HEK293 (cell line): ENCODE data around the gene SLC2A11.

Source experiments
- REPIN1 ChIP-seq: fragments of 450-650 bp; formaldehyde crosslinking; IDR thresholded peaks from 2 replicates; pipeline ENCODE4 v1.5.1; 2017; ENCODE audit warnings: missing biosample characterization, missing genetic modification characterization, low read depth
- SP7 ChIP-seq: fragments of 450-650 bp; formaldehyde crosslinking; IDR thresholded peaks from 2 replicates; pipeline ENCODE4 v1.5.1; 2016; ENCODE audit warnings: missing biosample characterization, missing genetic modification characterization
- WT1 ChIP-seq: fragments of 450-650 bp; formaldehyde crosslinking; IDR thresholded peaks from 2 replicates; pipeline ENCODE4 v1.5.1; 2016; ENCODE audit warnings: missing biosample characterization, missing genetic modification characterization
- ZBTB1 ChIP-seq: fragments of 450-650 bp; formaldehyde crosslinking; IDR thresholded peaks from 2 replicates; pipeline ENCODE4 v1.5.1; 2016; ENCODE audit warnings: missing biosample characterization, missing genetic modification characterization
- ZNF114 ChIP-seq: fragments of 450-650 bp; formaldehyde crosslinking; IDR thresholded peaks from 2 replicates; pipeline ENCODE4 v1.5.0; 2017; ENCODE audit warnings: missing biosample characterization, missing genetic modification characterization
- ZNF157 ChIP-seq: fragments of 450-650 bp; formaldehyde crosslinking; IDR thresholded peaks from 2 replicates; pipeline ENCODE4 v1.5.1; 2016; ENCODE audit warnings: missing biosample characterization, missing genetic modification characterization
- ZNF169 ChIP-seq: fragments of 450-650 bp; formaldehyde crosslinking; IDR thresholded peaks from 2 replicates; pipeline ENCODE4 v1.5.1; 2016; ENCODE audit warnings: missing biosample characterization, missing genetic modification characterization
- ZNF350 ChIP-seq: fragments of 450-650 bp; formaldehyde crosslinking; IDR thresholded peaks from 2 replicates; pipeline ENCODE4 v1.5.0; 2017; ENCODE audit warnings: missing biosample characterization, mild to moderate bottlenecking, missing genetic modification characterization
- ZNF354C ChIP-seq: fragments of 450-650 bp; formaldehyde crosslinking; IDR thresholded peaks from 2 replicates; pipeline ENCODE4 v1.5.1; 2016; ENCODE audit warnings: missing biosample characterization, missing genetic modification characterization, low read depth, borderline replicate concordance
- ZNF366 ChIP-seq: fragments of 450-650 bp; formaldehyde crosslinking; conservative IDR thresholded peaks from 2 replicates; pipeline ENCODE4 v1.5.1; 2016; ENCODE audit warnings: missing biosample characterization, missing genetic modification characterization
- ZNF529 ChIP-seq: fragments of 450-650 bp; formaldehyde crosslinking; IDR thresholded peaks from 2 replicates; pipeline ENCODE4 v1.5.1; 2017; ENCODE audit warnings: missing genetic modification characterization, missing biosample characterization; ENCODE audit not compliant: insufficient replicate concordance
- ZNF560 ChIP-seq: fragments of 450-650 bp; formaldehyde crosslinking; IDR thresholded peaks from 2 replicates; pipeline ENCODE4 v1.5.1; 2017; ENCODE audit warnings: missing biosample characterization, missing genetic modification characterization, borderline replicate concordance
- ZNF629 ChIP-seq: fragments of 450-650 bp; formaldehyde crosslinking; IDR thresholded peaks from 2 replicates; pipeline ENCODE4 v1.5.1; 2017; ENCODE audit warnings: missing biosample characterization, missing genetic modification characterization
- ZNF792 ChIP-seq: fragments of 450-650 bp; formaldehyde crosslinking; IDR thresholded peaks from 2 replicates; pipeline ENCODE4 v1.5.1; 2016; ENCODE audit warnings: missing biosample characterization, missing genetic modification characterization
- TF ChIP-seq, protein P1 (sequence below): fragments of 450-650 bp; formaldehyde crosslinking; IDR thresholded peaks from 2 replicates; pipeline ENCODE4 v1.5.1; 2016; ENCODE audit warnings: missing biosample characterization, missing genetic modification characterization
- TF ChIP-seq, protein P2 (sequence below): fragments of 450-650 bp; formaldehyde crosslinking; IDR thresholded peaks from 2 replicates; pipeline ENCODE4 v1.5.1; 2016; ENCODE audit warnings: missing biosample characterization, missing genetic modification characterization
- TF ChIP-seq, protein P3 (sequence below): fragments of 450-650 bp; formaldehyde crosslinking; optimal IDR thresholded peaks from 2 replicates; pipeline ENCODE3; 2016; ENCODE audit warnings: missing biosample characterization, mild to moderate bottlenecking, missing genetic modification characterization
- TF ChIP-seq, protein P4 (sequence below): fragments of 450-650 bp; formaldehyde crosslinking; IDR thresholded peaks from 2 replicates; pipeline ENCODE4 v1.5.1; 2016; ENCODE audit warnings: missing biosample characterization, missing genetic modification characterization
- TF ChIP-seq, protein P5 (sequence below): fragments of 450-650 bp; formaldehyde crosslinking; IDR thresholded peaks from 2 replicates; pipeline ENCODE4 v1.5.1; 2016; ENCODE audit warnings: missing biosample characterization, missing genetic modification characterization, borderline replicate concordance
- TF ChIP-seq, protein P6 (sequence below): fragments of 450-650 bp; formaldehyde crosslinking; IDR thresholded peaks from 2 replicates; pipeline ENCODE4 v1.5.1; 2016; ENCODE audit warnings: missing biosample characterization, missing genetic modification characterization, borderline replicate concordance
- TF ChIP-seq, protein P7 (sequence below): fragments of 450-650 bp; formaldehyde crosslinking; IDR thresholded peaks from 2 replicates; pipeline ENCODE4 v1.5.1; 2016; ENCODE audit warnings: missing biosample characterization, missing genetic modification characterization

Gene SLC2A11

DNA sequence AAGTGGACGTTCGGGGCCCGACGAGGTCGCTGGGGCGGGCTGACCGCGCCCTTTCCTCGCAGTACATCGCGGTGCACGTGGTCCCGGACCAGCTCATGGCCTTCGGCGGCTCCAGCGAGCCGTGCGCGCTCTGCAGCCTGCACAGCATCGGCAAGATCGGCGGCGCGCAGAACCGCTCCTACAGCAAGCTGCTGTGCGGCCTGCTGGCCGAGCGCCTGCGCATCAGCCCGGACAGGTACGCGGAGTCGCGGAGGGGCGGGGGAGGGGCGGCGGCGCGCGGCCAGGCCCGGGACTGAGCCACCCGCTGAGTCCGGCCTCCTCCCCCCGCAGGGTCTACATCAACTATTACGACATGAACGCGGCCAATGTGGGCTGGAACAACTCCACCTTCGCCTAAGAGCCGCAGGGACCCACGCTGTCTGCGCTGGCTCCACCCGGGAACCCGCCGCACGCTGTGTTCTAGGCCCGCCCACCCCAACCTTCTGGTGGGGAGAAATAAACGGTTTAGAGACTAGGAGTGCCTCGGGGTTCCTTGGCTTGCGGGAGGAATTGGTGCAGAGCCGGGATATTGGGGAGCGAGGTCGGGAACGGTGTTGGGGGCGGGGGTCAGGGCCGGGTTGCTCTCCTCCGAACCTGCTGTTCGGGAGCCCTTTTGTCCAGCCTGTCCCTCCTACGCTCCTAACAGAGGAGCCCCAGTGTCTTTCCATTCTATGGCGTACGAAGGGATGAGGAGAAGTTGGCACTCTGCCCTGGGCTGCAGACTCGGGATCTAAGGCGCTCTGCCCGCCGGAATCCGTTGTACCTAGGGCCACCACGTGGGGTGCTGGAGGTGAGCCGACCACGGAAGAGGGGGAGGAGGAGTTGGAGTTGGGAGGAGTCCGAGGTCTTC, 37.3 kb downstream of the SLC2A11 start (continued):
- TF ChIP-seq, protein P1, sequence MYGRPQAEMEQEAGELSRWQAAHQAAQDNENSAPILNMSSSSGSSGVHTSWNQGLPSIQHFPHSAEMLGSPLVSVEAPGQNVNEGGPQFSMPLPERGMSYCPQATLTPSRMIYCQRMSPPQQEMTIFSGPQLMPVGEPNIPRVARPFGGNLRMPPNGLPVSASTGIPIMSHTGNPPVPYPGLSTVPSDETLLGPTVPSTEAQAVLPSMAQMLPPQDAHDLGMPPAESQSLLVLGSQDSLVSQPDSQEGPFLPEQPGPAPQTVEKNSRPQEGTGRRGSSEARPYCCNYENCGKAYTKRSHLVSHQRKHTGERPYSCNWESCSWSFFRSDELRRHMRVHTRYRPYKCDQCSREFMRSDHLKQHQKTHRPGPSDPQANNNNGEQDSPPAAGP (tag by site-specific recombination) = peak; percentile 62
- TF ChIP-seq, protein P2, sequence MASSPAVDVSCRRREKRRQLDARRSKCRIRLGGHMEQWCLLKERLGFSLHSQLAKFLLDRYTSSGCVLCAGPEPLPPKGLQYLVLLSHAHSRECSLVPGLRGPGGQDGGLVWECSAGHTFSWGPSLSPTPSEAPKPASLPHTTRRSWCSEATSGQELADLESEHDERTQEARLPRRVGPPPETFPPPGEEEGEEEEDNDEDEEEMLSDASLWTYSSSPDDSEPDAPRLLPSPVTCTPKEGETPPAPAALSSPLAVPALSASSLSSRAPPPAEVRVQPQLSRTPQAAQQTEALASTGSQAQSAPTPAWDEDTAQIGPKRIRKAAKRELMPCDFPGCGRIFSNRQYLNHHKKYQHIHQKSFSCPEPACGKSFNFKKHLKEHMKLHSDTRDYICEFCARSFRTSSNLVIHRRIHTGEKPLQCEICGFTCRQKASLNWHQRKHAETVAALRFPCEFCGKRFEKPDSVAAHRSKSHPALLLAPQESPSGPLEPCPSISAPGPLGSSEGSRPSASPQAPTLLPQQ (tag by site-specific recombination) = peak; percentile 59; the same call in 1 of the 2 replicates
- TF ChIP-seq, protein P3, sequence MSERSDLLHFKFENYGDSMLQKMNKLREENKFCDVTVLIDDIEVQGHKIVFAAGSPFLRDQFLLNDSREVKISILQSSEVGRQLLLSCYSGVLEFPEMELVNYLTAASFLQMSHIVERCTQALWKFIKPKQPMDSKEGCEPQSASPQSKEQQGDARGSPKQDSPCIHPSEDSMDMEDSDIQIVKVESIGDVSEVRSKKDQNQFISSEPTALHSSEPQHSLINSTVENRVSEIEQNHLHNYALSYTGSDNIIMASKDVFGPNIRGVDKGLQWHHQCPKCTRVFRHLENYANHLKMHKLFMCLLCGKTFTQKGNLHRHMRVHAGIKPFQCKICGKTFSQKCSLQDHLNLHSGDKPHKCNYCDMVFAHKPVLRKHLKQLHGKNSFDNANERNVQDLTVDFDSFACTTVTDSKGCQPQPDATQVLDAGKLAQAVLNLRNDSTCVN (tag by site-specific recombination) = peak; percentile 99
- TF ChIP-seq, protein P4, sequence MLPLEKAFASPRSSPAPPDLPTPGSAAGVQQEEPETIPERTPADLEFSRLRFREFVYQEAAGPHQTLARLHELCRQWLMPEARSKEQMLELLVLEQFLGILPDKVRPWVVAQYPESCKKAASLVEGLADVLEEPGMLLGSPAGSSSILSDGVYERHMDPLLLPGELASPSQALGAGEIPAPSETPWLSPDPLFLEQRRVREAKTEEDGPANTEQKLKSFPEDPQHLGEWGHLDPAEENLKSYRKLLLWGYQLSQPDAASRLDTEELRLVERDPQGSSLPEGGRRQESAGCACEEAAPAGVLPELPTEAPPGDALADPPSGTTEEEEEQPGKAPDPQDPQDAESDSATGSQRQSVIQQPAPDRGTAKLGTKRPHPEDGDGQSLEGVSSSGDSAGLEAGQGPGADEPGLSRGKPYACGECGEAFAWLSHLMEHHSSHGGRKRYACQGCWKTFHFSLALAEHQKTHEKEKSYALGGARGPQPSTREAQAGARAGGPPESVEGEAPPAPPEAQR (tag by site-specific recombination) = no peak
- TF ChIP-seq, protein P5, sequence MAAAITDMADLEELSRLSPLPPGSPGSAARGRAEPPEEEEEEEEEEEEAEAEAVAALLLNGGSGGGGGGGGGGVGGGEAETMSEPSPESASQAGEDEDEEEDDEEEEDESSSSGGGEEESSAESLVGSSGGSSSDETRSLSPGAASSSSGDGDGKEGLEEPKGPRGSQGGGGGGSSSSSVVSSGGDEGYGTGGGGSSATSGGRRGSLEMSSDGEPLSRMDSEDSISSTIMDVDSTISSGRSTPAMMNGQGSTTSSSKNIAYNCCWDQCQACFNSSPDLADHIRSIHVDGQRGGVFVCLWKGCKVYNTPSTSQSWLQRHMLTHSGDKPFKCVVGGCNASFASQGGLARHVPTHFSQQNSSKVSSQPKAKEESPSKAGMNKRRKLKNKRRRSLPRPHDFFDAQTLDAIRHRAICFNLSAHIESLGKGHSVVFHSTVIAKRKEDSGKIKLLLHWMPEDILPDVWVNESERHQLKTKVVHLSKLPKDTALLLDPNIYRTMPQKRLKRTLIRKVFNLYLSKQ = no peak
- TF ChIP-seq, protein P6, sequence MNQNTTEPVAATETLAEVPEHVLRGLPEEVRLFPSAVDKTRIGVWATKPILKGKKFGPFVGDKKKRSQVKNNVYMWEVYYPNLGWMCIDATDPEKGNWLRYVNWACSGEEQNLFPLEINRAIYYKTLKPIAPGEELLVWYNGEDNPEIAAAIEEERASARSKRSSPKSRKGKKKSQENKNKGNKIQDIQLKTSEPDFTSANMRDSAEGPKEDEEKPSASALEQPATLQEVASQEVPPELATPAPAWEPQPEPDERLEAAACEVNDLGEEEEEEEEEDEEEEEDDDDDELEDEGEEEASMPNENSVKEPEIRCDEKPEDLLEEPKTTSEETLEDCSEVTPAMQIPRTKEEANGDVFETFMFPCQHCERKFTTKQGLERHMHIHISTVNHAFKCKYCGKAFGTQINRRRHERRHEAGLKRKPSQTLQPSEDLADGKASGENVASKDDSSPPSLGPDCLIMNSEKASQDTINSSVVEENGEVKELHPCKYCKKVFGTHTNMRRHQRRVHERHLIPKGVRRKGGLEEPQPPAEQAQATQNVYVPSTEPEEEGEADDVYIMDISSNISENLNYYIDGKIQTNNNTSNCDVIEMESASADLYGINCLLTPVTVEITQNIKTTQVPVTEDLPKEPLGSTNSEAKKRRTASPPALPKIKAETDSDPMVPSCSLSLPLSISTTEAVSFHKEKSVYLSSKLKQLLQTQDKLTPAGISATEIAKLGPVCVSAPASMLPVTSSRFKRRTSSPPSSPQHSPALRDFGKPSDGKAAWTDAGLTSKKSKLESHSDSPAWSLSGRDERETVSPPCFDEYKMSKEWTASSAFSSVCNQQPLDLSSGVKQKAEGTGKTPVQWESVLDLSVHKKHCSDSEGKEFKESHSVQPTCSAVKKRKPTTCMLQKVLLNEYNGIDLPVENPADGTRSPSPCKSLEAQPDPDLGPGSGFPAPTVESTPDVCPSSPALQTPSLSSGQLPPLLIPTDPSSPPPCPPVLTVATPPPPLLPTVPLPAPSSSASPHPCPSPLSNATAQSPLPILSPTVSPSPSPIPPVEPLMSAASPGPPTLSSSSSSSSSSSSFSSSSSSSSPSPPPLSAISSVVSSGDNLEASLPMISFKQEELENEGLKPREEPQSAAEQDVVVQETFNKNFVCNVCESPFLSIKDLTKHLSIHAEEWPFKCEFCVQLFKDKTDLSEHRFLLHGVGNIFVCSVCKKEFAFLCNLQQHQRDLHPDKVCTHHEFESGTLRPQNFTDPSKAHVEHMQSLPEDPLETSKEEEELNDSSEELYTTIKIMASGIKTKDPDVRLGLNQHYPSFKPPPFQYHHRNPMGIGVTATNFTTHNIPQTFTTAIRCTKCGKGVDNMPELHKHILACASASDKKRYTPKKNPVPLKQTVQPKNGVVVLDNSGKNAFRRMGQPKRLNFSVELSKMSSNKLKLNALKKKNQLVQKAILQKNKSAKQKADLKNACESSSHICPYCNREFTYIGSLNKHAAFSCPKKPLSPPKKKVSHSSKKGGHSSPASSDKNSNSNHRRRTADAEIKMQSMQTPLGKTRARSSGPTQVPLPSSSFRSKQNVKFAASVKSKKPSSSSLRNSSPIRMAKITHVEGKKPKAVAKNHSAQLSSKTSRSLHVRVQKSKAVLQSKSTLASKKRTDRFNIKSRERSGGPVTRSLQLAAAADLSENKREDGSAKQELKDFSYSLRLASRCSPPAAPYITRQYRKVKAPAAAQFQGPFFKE (tag by site-specific recombination) = no peak
- 0 out of 2 replicates have a peak, but pooled peaks have one; percentile 33 for TF ChIP-seq SP7 (tag by site-specific recombination)
- TF ChIP-seq REPIN1 = no peak
- TF ChIP-seq ZNF169 (tag by site-specific recombination) = no peak
- no peak for TF ChIP-seq ZNF560
- TF ChIP-seq ZNF529 = no peak
- no peak for TF ChIP-seq ZBTB1 (tag by site-specific recombination)
- peak; percentile 86 for TF ChIP-seq ZNF629 (tag by site-specific recombination)
- TF ChIP-seq ZNF157 (tag by site-specific recombination) = no peak
- no peak for TF ChIP-seq ZNF350 (tag by site-specific recombination)
- TF ChIP-seq ZNF114 (tag by site-specific recombination) = no peak
- TF ChIP-seq, protein P7, sequence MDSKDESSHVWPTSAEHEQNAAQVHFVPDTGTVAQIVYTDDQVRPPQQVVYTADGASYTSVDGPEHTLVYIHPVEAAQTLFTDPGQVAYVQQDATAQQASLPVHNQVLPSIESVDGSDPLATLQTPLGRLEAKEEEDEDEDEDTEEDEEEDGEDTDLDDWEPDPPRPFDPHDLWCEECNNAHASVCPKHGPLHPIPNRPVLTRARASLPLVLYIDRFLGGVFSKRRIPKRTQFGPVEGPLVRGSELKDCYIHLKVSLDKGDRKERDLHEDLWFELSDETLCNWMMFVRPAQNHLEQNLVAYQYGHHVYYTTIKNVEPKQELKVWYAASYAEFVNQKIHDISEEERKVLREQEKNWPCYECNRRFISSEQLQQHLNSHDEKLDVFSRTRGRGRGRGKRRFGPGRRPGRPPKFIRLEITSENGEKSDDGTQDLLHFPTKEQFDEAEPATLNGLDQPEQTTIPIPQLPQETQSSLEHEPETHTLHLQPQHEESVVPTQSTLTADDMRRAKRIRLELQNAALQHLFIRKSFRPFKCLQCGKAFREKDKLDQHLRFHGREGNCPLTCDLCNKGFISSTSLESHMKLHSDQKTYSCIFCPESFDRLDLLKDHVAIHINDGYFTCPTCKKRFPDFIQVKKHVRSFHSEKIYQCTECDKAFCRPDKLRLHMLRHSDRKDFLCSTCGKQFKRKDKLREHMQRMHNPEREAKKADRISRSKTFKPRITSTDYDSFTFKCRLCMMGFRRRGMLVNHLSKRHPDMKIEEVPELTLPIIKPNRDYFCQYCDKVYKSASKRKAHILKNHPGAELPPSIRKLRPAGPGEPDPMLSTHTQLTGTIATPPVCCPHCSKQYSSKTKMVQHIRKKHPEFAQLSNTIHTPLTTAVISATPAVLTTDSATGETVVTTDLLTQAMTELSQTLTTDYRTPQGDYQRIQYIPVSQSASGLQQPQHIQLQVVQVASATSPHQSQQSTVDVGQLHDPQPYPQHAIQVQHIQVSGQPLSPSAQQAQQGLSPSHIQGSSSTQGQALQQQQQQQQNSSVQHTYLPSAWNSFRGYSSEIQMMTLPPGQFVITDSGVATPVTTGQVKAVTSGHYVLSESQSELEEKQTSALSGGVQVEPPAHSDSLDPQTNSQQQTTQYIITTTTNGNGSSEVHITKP (tag by site-specific recombination) = peak; percentile 73
- no peak for TF ChIP-seq ZNF792 (tag by site-specific recombination)
- TF ChIP-seq ZNF354C (tag by site-specific recombination) = no peak
- no peak; the same call in 1 of the 2 replicates for TF ChIP-seq WT1 (tag by site-specific recombination)
- peak; percentile 81 for TF ChIP-seq ZNF366 (tag by site-specific recombination)
